GM12878 (cell line): ENCODE results near the gene RARS2.

Source experiments
- EGR1 ChIP-seq, 2 experiments: IDR thresholded peaks; 1 replicate in 1 of 2; 2 replicates in 1 of 2; pipeline ENCODE4 v1.6.1; 2011 to 2012; ENCODE audit warnings: low read depth in 2 of 2, low read length in 2 of 2, borderline replicate concordance in 1 of 2, mild to moderate bottlenecking in 1 of 2, moderate library complexity in 1 of 2
- MEF2A ChIP-seq: IDR thresholded peaks from 2 replicates; pipeline ENCODE4 v1.6.1; 2011; ENCODE audit warnings: low read depth, mild to moderate bottlenecking, low read length, moderate library complexity; ENCODE audit not compliant: insufficient read depth
- MYC ChIP-seq: IDR thresholded peaks from 2 replicates; pipeline ENCODE4 v1.6.1; 2011; ENCODE audit warnings: mild to moderate bottlenecking, low read length, moderate library complexity, inconsistent platforms; ENCODE audit not compliant: insufficient read depth, insufficient replicate concordance, insufficient read length, severe bottlenecking
- PAX8 ChIP-seq: fragments of 450-650 bp; IDR thresholded peaks from 2 replicates; pipeline ENCODE4 v1.6.1; 2017; ENCODE audit warnings: mild to moderate bottlenecking, moderate library complexity
- POLR2A ChIP-seq: IDR thresholded peaks from 2 replicates; pipeline ENCODE4 v1.6.1; 2011; ENCODE audit warnings: low read depth, mild to moderate bottlenecking, low read length
- RCOR1 ChIP-seq: conservative IDR thresholded peaks from 2 replicates; pipeline ENCODE4 v1.6.1; 2012; ENCODE audit warnings: low read depth, low read length, improper control_type of control experiment
- SREBF1 ChIP-seq: IDR thresholded peaks from 2 replicates; pipeline ENCODE4 v1.6.1; 2012; ENCODE audit warnings: mild to moderate bottlenecking, low read length
- TF ChIP-seq, protein P1 (sequence below): IDR thresholded peaks from 2 replicates; pipeline ENCODE4 v1.6.1; 2012; ENCODE audit warnings: low read length, inconsistent platforms
- TF ChIP-seq, protein P2 (sequence below), 3 experiments: IDR thresholded peaks in 2 of 3; conservative IDR thresholded peaks in 1 of 3; 2 replicates each; pipeline ENCODE4 v1.5.1; 2011; ENCODE audit warnings: low read depth in 3 of 3, low read length in 3 of 3, mild to moderate bottlenecking in 3 of 3, control low read depth in 2 of 3, moderate library complexity in 2 of 3, inconsistent platforms in 1 of 3, mixed read lengths in 1 of 3; ENCODE audit not compliant: control insufficient read depth in 2 of 3, insufficient read depth in 1 of 3; ENCODE audit errors: extremely low read depth in 1 of 3
- TF ChIP-seq, protein P3 (sequence below): fragments of 450-650 bp; IDR thresholded peaks from 2 replicates; pipeline ENCODE4 v1.6.1; 2017; ENCODE audit warnings: mild to moderate bottlenecking
- TF ChIP-seq, protein P4 (sequence below): fragments of 450-650 bp; IDR thresholded peaks from 2 replicates; pipeline ENCODE4 v1.6.1; 2016; ENCODE audit warnings: mild to moderate bottlenecking, moderate library complexity, borderline replicate concordance

DNA sequence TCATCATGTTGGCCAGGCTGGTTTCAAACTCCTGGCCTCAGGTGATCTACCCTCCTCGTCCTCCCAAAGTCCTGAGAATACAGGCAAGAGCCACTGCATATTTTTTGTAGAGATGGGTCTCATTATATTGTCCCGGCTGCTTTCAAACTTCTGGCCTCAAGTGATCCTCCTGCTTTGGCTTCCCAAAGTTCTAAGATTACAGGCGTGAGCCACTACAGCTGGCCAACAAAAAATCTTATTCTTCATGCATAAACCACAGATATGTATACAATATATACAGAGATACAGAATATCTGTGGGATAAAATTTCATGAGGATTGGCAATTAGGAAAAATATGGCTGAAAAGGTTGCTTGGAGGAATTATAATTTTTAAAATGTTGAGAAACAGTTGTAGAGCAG lies 67.1 kb downstream of the RARS2 start:
- no peak for TF ChIP-seq POLR2A
- TF ChIP-seq, protein P1, sequence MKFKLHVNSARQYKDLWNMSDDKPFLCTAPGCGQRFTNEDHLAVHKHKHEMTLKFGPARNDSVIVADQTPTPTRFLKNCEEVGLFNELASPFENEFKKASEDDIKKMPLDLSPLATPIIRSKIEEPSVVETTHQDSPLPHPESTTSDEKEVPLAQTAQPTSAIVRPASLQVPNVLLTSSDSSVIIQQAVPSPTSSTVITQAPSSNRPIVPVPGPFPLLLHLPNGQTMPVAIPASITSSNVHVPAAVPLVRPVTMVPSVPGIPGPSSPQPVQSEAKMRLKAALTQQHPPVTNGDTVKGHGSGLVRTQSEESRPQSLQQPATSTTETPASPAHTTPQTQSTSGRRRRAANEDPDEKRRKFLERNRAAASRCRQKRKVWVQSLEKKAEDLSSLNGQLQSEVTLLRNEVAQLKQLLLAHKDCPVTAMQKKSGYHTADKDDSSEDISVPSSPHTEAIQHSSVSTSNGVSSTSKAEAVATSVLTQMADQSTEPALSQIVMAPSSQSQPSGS, result no peak
- TF ChIP-seq, protein P2, sequence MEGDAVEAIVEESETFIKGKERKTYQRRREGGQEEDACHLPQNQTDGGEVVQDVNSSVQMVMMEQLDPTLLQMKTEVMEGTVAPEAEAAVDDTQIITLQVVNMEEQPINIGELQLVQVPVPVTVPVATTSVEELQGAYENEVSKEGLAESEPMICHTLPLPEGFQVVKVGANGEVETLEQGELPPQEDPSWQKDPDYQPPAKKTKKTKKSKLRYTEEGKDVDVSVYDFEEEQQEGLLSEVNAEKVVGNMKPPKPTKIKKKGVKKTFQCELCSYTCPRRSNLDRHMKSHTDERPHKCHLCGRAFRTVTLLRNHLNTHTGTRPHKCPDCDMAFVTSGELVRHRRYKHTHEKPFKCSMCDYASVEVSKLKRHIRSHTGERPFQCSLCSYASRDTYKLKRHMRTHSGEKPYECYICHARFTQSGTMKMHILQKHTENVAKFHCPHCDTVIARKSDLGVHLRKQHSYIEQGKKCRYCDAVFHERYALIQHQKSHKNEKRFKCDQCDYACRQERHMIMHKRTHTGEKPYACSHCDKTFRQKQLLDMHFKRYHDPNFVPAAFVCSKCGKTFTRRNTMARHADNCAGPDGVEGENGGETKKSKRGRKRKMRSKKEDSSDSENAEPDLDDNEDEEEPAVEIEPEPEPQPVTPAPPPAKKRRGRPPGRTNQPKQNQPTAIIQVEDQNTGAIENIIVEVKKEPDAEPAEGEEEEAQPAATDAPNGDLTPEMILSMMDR (IDR thresholded peaks at IDR 0.05 in 2 of 3, conservative IDR thresholded peaks at IDR 0.05 in 1 of 3; ENCODE audit: control insufficient read depth in 2 of 3, extremely low read depth in 1 of 3, insufficient read depth in 1 of 3, low read depth in 3 of 3, low read length in 3 of 3), result no peak
- TF ChIP-seq MYC, result no peak
- no peak for TF ChIP-seq SREBF1
- TF ChIP-seq PAX8, result no peak
- no peak for TF ChIP-seq EGR1 (IDR thresholded peaks at IDR 0.05; ENCODE audit: borderline replicate concordance in 1 of 2, low read depth in 2 of 2, low read length in 2 of 2)
- TF ChIP-seq, protein P3, sequence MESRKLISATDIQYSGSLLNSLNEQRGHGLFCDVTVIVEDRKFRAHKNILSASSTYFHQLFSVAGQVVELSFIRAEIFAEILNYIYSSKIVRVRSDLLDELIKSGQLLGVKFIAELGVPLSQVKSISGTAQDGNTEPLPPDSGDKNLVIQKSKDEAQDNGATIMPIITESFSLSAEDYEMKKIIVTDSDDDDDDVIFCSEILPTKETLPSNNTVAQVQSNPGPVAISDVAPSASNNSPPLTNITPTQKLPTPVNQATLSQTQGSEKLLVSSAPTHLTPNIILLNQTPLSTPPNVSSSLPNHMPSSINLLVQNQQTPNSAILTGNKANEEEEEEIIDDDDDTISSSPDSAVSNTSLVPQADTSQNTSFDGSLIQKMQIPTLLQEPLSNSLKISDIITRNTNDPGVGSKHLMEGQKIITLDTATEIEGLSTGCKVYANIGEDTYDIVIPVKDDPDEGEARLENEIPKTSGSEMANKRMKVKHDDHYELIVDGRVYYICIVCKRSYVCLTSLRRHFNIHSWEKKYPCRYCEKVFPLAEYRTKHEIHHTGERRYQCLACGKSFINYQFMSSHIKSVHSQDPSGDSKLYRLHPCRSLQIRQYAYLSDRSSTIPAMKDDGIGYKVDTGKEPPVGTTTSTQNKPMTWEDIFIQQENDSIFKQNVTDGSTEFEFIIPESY, result no peak
- no peak for TF ChIP-seq RCOR1
- no peak for TF ChIP-seq MEF2A
- TF ChIP-seq, protein P4, sequence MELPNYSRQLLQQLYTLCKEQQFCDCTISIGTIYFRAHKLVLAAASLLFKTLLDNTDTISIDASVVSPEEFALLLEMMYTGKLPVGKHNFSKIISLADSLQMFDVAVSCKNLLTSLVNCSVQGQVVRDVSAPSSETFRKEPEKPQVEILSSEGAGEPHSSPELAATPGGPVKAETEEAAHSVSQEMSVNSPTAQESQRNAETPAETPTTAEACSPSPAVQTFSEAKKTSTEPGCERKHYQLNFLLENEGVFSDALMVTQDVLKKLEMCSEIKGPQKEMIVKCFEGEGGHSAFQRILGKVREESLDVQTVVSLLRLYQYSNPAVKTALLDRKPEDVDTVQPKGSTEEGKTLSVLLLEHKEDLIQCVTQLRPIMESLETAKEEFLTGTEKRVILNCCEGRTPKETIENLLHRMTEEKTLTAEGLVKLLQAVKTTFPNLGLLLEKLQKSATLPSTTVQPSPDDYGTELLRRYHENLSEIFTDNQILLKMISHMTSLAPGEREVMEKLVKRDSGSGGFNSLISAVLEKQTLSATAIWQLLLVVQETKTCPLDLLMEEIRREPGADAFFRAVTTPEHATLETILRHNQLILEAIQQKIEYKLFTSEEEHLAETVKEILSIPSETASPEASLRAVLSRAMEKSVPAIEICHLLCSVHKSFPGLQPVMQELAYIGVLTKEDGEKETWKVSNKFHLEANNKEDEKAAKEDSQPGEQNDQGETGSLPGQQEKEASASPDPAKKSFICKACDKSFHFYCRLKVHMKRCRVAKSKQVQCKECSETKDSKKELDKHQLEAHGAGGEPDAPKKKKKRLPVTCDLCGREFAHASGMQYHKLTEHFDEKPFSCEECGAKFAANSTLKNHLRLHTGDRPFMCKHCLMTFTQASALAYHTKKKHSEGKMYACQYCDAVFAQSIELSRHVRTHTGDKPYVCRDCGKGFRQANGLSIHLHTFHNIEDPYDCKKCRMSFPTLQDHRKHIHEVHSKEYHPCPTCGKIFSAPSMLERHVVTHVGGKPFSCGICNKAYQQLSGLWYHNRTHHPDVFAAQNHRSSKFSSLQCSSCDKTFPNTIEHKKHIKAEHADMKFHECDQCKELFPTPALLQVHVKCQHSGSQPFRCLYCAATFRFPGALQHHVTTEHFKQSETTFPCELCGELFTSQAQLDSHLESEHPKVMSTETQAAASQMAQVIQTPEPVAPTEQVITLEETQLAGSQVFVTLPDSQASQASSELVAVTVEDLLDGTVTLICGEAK, result no peak
